Measurements from ENCODE around the gene LMOD1. TPM values are rescaled to one million over a fixed set of nuclear protein-coding genes. Genes with fewer than 3 reads are reported as not detected.

LMOD1 gene
- total and polyA plus RNA-seq, 2 of the 8 experiments (the other 6 are each of a cell fraction or from before 2014, with no cell fraction given) = 0.77 to 1.4 TPM

GRCh38 chr1:201939574-201939973 lies 6.8 kb downstream of the LMOD1 start:
- no peaks in the 10 kb centered on the region for H3K27me3 ChIP-seq (replicated peaks in 1 of 4; ENCODE audit: control insufficient read depth in 3 of 4, extremely low read depth in 1 of 4, insufficient read depth in 3 of 4, low read length in 3 of 4)
- no peak overlapping the region for H3K4ac ChIP-seq (replicated peaks; ENCODE audit: insufficient read length, low read depth, low read length)
- no peaks in the 10 kb centered on the region for H3K79me2 ChIP-seq (ENCODE audit: control insufficient read depth in 1 of 2, insufficient read depth in 2 of 2, low read length in 2 of 2)
- H2BK12ac ChIP-seq (ENCODE audit: low read depth, low read length) = no peak overlapping the region
- no peak overlapping the region for H2BK5ac ChIP-seq (ENCODE audit: low read depth, low read length)
- H2BK15ac ChIP-seq (ENCODE audit: low read length) = no peak overlapping the region
- H4K8ac ChIP-seq (ENCODE audit: extremely low read depth, insufficient read depth, low read length) = no peak overlapping the region
- H3K18ac ChIP-seq (ENCODE audit: extremely low read depth, low read length) = no peak overlapping the region
- H2AK5ac ChIP-seq (ENCODE audit: low read depth, low read length) = 0 out of 2 replicates have a peak overlapping the region, but pooled peaks have one; percentile 53
- no peaks in the 10 kb centered on the region for H3K79me1 ChIP-seq (ENCODE audit: low read depth, low read length)
- H3K27ac ChIP-seq (ENCODE audit: low read depth, low read length) = no peak overlapping the region
- H4K20me1 ChIP-seq (replicated peaks in 1 of 2; ENCODE audit: control insufficient read depth in 1 of 2, insufficient read depth in 2 of 2, low read length in 2 of 2) = no peaks in the 10 kb centered on the region
- FAIRE-seq (no peak), DNase-seq (ENCODE audit: low read depth in 1 of 2, low spot score in 2 of 2) (no peak)
- H4K5ac ChIP-seq (ENCODE audit: insufficient read length, low read depth, low read length) = no peak overlapping the region
- H4K91ac ChIP-seq (replicated peaks; ENCODE audit: insufficient read length, low read length) = no peak overlapping the region
- 90% methylated on average over 5 of the region's 5 CpGs; no CpG with 5 or more reads in 1 of the 2 experiments for WGBS, 2 experiments (ENCODE audit: extremely low coverage in 1 of 2, insufficient coverage in 1 of 2, insufficient read length in 1 of 2, insufficient replicate concordance in 2 of 2, low coverage in 1 of 2, low lambda C conversion rate in 2 of 2, missing lambda C conversion rate in 1 of 2)
- no peaks in the 10 kb centered on the region; a peak in 1 of 8 replicates for H3K36me3 ChIP-seq (ENCODE audit: control insufficient read depth in 2 of 4, insufficient read depth in 4 of 4, low read length in 3 of 4)
- H3K23me2 ChIP-seq (ENCODE audit: low read depth, low read length) = no peaks in the 10 kb centered on the region; the same call in 1 of the 2 replicates
- H3K4me2 ChIP-seq (ENCODE audit: insufficient read depth in 1 of 2, low read depth in 2 of 2, low read length in 2 of 2) = no peak overlapping the region
- H2BK20ac ChIP-seq (ENCODE audit: low read length) = no peak overlapping the region
- H3K23ac ChIP-seq (ENCODE audit: insufficient read length) = no peak overlapping the region
- no peak overlapping the region for H3K14ac ChIP-seq (ENCODE audit: insufficient read length)
- H3K9ac ChIP-seq (replicated peaks in 1 of 4; ENCODE audit: extremely low read depth in 1 of 4, low read depth in 3 of 4, low read length in 3 of 4) = no peak overlapping the region
- ChIA-PET CTCF (ENCODE audit: partially characterized antibody) (interaction anchor here (0.6 to 8.4 kb wide), 6 partner anchors 9 to 261 kb away, joined by 3 to 145 read pairs (median 4); no protein-coding TSS in a partner anchor), POLR2A (ENCODE audit: partially characterized antibody) (interaction anchor here (1.0 to 1.2 kb wide), 3 partner anchors 18 to 43 kb away, joined by 3 to 11 read pairs (median 6); no protein-coding TSS in a partner anchor)
- peaks cover 4 to 7% (median 4%) of the 10 kb centered on the region in 4 experiments; a peak in 5 of 7 replicates for H3K4me1 ChIP-seq (replicated peaks in 1 of 4; ENCODE audit: control insufficient read depth in 3 of 4, insufficient read depth in 4 of 4, low read length in 3 of 4)
- no peak overlapping the region for H3K56ac ChIP-seq (replicated peaks; ENCODE audit: insufficient read length, low read depth, low read length)
- no peak overlapping the region for H3K4me3 ChIP-seq (ENCODE audit: extremely low read depth in 1 of 4, insufficient read depth in 2 of 4, low read depth in 3 of 4, low read length in 4 of 4)
- no peak overlapping the region for H2BK120ac ChIP-seq (replicated peaks; ENCODE audit: low read depth, low read length)
- no peak overlapping the region for H2AFZ ChIP-seq (ENCODE audit: low read length)
- H3K9me3 ChIP-seq (ENCODE audit: insufficient read depth in 2 of 2, low read depth in 1 of 2, low read length in 1 of 2) = no peaks in the 10 kb centered on the region
- TF ChIP-seq SP2 (IDR thresholded peaks at IDR 0.05; ENCODE audit: low read length) = no peak
- TF ChIP-seq KDM1A (IDR thresholded peaks at IDR 0.05; ENCODE audit: borderline replicate concordance, low read length) = no peak
- no peak for TF ChIP-seq ASH2L (IDR thresholded peaks at IDR 0.05; ENCODE audit: low read length)
- TF ChIP-seq GABPA (IDR thresholded peaks at IDR 0.05; ENCODE audit: borderline replicate concordance, insufficient read depth, low read length) = no peak
- TF ChIP-seq ATF3 (IDR thresholded peaks at IDR 0.05; ENCODE audit: insufficient read depth, low read depth, low read length) = no peak
- no peak for TF ChIP-seq CBX8 (IDR thresholded peaks at IDR 0.05; ENCODE audit: borderline replicate concordance, low read depth, low read length)
- TF ChIP-seq BRCA1 (IDR thresholded peaks at IDR 0.05; ENCODE audit: low read depth, low read length) = no peak
- no peak for TF ChIP-seq SP4 (IDR thresholded peaks at IDR 0.05; ENCODE audit: low read length)
- TF ChIP-seq, protein P1, sequence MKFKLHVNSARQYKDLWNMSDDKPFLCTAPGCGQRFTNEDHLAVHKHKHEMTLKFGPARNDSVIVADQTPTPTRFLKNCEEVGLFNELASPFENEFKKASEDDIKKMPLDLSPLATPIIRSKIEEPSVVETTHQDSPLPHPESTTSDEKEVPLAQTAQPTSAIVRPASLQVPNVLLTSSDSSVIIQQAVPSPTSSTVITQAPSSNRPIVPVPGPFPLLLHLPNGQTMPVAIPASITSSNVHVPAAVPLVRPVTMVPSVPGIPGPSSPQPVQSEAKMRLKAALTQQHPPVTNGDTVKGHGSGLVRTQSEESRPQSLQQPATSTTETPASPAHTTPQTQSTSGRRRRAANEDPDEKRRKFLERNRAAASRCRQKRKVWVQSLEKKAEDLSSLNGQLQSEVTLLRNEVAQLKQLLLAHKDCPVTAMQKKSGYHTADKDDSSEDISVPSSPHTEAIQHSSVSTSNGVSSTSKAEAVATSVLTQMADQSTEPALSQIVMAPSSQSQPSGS (IDR thresholded peaks at IDR 0.05; ENCODE audit: low read length) = no peak
- TF ChIP-seq SAP30 (IDR thresholded peaks at IDR 0.05; ENCODE audit: insufficient read depth, insufficient replicate concordance, low read length) = no peak
- TF ChIP-seq CHD1 (IDR thresholded peaks at IDR 0.05; ENCODE audit: low read depth, low read length) = no peak
- TF ChIP-seq SUZ12 (IDR thresholded peaks at IDR 0.05; ENCODE audit: low read length) = no peak
